ENCODE results near the gene TMCC1.
"Not testable (repeated sequence)": the region's sequence is repeated elsewhere in the genome, so short reads cannot be mapped to it uniquely, and the experiment has no call there.

TMCC1 gene

DNA sequence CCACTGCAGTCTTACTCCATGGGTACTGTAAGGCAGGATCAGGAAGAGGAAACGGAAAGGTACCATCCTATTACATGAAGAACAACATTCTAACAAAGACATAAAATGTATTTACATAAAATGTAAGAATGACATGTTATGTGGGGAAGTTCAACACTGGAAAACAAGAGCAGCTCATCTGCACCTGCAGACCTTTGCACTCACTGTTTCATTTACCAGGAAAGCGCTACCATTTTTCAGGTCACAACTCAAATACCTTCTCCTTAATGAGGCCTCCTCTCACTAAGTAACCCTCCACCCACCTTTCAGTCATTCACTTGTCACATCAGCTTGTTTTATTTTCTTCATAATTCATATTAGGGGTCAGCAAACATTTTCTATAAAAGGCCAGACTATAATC lies 2.6 kb downstream of the TMCC1 start:
- no peak for DNase-seq

DNA sequence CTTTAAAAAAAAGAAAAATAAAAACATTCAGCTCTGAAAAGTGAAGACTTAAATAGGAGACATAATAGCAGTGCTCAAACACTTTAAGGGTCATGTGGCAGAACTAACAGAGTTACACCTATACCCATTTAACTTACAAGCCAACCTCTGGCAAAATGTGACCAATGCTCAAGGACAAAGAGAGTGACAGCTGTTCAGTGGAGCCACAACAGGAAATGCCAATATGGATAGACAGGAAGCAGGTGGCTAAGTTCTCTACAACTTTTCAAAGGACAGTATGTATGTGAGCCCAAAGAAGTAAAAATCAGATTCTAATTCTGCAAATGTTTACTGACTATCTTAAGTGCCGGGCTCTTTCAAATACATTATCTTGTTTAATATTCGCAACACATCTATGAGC lies 3.4 kb downstream of the TMCC1 start:
- DNase-seq: no peak

- DNase-seq: peak; percentile 91
These were observed 4.7 kb downstream of the TMCC1 start for GRCh38 chr3:129888771-129889170.

- DNase-seq: no peak
These were observed 12.2 kb downstream of the TMCC1 start for GRCh38 chr3:129881261-129881660.

GRCh38 chr3:129878355-129878754 lies 15.2 kb downstream of the TMCC1 start:
- no peak for DNase-seq

GRCh38 chr3:129874479-129874878 lies 19.0 kb downstream of the TMCC1 start:
- DNase-seq: not testable (repeated sequence)

- no peak for DNase-seq
These were observed 24.6 kb downstream of the TMCC1 start for GRCh38 chr3:129868912-129869311.

DNA sequence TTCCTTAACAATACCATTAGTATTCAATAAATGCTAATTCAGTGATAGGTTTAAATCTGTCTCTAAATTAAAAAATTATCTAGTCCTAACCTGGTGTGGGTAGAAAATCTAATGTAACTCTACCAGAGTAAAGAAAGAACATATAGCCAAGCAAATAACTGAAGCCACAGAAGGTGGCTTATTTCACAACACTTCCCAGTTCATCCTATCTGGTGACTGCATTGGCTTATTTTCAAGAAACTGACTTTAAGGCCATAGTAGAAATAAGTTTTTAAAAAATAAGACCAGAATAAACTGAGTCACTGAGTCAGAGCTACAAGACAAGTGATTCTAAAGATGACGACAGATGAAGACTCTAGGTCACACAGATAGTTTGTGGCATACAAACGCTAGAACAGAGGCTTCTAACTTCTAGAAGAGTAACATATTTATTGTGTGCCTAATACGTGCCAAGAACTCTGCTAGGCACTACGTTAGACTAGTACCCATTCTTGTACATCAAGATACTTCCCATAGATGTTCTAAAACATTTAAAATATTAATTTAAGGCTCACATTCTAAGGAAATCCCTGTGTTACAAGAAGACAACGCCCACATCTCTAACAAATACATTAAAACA lies 25.9 kb downstream of the TMCC1 start:
- DNase-seq: no peak

- no peak for DNase-seq
These were observed 27.7 kb downstream of the TMCC1 start for GRCh38 chr3:129865806-129866205.

DNA sequence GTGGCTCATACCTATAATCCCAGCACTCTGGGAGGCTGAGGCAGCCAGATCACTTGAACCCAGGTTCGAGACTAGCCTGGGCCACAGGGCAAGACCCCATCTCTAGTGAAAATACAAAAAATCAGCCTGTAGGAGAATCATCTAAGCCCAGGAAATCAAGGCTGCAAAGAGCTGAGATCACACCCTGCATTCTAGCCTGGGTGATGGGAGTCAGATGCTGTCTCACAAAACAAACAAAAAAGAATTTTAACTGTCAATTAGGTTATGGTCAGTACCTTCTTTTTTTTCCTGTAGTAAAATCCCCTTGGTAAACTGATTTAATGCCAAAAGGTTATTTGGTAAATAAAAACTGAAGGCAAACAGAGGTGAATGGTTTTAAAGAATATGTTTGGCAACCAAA lies 29.0 kb downstream of the TMCC1 start:
- DNase-seq: no peak

- no peak for DNase-seq
These were observed 34.2 kb downstream of the TMCC1 start for GRCh38 chr3:129859272-129859671.

- DNase-seq: no peak
These were observed 35.6 kb downstream of the TMCC1 start for GRCh38 chr3:129857899-129858298.

- not testable (repeated sequence) for DNase-seq
These were observed 36.7 kb downstream of the TMCC1 start for GRCh38 chr3:129856790-129857189.

- peak; percentile 41 for DNase-seq
These were observed 37.6 kb downstream of the TMCC1 start for GRCh38 chr3:129855832-129856419.

DNA sequence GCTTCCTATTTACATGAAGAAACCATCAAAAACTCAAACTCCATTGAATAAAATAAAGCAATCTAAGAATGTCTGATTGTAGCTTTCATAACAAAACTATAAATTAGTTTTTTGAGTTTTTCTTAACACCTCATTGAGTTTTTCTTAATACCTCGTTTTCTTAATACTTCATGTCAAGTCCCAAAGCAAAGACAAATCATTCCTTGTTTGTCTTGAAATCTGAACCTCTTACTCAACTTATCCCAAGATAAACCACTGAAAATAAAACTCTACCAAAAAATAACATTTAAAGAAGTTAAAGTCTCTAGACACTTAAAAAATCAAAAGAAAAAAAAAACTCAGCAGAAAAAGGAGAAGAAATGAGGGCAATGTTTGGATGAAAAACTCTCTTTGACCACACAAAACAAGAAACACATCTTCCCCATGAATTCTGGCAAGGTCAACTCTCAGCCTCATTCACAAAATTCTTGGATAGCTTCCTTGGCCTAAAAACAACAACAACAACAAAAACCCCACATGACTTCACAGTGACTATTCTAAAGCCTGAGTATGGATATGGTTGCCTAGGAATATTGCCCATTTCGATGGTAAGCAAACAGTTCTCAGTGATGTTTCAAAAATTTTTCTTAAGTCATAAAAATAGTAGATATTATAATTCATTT lies 38.2 kb downstream of the TMCC1 start:
- no peak for DNase-seq

- DNase-seq: no peak
These were observed 39.1 kb downstream of the TMCC1 start for GRCh38 chr3:129854460-129854859.

DNA sequence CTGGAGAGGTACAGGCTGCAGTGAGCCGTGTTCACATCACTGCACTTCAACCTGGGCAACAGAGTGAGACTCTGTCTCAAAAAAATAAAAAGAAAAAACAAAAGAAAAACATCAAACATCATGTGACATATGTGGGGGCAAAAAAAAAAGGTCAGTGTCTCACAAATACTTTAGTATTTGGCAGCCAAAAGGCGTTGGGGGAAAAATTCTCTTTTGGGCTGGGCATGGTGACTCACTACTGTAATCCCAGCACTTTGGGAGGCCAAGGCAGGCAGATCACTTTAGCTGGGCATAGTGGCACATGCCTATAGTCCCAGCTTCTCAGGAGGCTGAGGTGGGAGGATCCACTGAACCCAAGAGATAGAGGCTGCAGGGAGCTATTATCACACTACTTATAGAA lies 47.6 kb downstream of the TMCC1 start:
- no peak for DNase-seq

DNA sequence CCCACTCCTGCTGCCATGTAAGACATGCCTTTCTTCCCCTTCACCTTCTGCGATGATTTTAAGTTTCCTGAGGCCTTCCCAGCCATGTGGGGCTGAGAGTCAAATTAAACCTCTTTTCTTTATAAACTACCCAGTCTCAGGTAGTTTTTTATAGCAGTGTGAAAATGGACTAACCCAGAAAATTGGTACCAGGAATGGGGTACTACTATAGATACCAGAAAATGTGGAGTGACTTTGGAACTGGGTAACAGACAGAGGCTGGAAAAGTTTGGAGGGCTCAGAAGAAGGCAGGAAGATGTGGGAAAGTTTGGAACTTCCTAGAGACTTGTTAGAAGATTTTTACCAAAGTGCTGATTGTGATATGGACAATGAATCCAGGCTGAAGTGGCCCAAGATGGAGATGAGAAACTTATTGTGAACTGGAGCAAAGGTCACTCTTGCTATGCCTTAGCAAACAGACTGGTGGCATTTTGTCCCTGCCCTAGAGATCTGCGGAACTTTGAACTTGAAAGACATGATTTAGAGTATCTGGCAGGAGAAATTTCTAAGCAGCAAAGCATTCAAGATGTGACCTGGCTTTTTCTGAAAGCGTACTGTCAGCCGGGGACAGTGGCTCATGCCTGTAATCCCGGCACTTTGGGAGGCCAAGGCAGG lies 52.7 kb downstream of the TMCC1 start:
- DNase-seq: no peak

DNA sequence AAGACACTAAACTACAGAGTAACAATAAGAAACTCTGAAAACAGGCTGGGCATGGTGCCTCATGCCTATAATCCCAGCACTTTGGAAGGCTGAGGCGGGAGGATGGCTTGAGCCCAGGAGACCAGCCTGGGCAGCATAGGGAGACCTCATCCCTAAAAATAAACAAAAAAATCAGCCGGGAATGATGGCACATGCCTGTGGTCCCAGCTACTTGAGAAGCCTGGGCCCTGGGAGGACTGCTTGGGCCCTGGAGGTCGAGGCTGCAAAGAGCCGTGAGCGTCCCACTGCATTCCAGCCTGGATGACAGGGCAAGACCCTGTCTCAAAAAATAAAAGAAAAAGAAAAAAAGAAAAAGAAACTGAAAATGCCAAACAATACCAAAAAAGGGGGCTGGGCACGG lies 55.4 kb downstream of the TMCC1 start:
- no peak for DNase-seq

- DNase-seq: no peak
These were observed 56.4 kb downstream of the TMCC1 start for GRCh38 chr3:129837065-129837642.

GRCh38 chr3:129836381-129837064 lies 57.0 kb downstream of the TMCC1 start:
- no peak for DNase-seq

- DNase-seq: no peak
These were observed 58.3 kb downstream of the TMCC1 start for GRCh38 chr3:129835198-129835597.

- DNase-seq: no peak
These were observed 58.9 kb downstream of the TMCC1 start for GRCh38 chr3:129834580-129834979.

Measured in fibroblast of skin of right quadriceps (primary cell).